Measurements from ENCODE around the gene RTEL1. TPM values are rescaled to one million over a fixed set of nuclear protein-coding genes. Genes with fewer than 3 reads are reported as not detected.

The RTEL1 gene
- total and polyA plus RNA-seq, 9 of the 15 experiments (the other 6 are each of a cell fraction or from before 2014, with no cell fraction given): 0.36 to 61.0 (median 17.9) TPM

DNA sequence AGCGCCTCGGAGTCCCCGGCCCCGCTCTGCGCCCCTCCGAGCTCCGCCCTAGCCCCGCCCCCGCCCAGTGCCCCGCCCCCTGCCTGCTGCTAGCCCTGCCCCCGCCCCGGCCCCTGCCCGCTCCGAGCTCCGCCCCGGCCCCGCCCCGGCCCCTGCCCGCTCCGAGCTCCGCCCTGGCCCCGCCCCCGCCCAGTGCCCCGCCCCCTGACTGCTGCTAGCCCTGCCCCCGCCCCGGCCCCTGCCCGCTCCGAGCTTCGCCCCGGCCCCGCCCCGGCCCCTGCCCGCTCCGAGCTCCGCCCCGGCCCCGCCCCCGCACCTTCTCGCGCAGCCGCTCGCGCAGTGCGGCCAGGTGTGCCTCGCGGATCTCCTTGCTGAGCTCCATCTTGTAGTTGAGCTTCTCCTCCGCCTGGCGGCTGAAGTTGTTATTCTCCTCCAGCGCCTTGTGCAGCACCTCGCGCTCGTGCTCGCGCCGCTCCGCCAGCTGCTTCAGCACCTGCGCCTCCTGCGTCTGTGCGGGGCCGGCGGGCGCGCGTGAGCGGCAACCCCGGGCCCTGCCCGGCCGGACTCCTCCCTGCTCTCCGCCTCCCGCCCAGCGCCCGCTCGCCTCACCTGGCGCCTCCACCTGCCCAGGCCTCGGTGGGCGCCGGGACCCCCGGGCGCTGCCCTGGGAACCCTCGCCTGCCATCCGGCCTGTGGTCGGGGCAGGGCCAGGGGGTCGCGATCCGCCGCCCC is 16.2 kb upstream of the RTEL1 start (continued):
- TF ChIP-seq CTBP1 (IDR thresholded peaks at IDR 0.05; ENCODE audit: borderline replicate concordance) (peak; percentile 95), C11orf30 (IDR thresholded peaks at IDR 0.05; ENCODE audit: low read depth) (no peak), THRAP3 (IDR thresholded peaks at IDR 0.05; ENCODE audit: borderline replicate concordance) (no peak), ZNF41 (CRISPR knock-in tag; conservative IDR thresholded peaks at IDR 0.05) (no peak), ELF1 (tag; IDR thresholded peaks at IDR 0.05) (no peak), ZNF699 (CRISPR knock-in tag; IDR thresholded peaks at IDR 0.05; ENCODE audit: insufficient replicate concordance) (no peak), NFYB (IDR thresholded peaks at IDR 0.05; ENCODE audit: extremely low read depth, insufficient read length) (no peak), MYBL2 (IDR thresholded peaks at IDR 0.05; ENCODE audit: low read depth) (no peak), MYBL2 (CRISPR knock-in tag; IDR thresholded peaks at IDR 0.05; ENCODE audit: borderline replicate concordance) (no peak), SRF (CRISPR knock-in tag; IDR thresholded peaks at IDR 0.05) (no peak), TFAM (CRISPR knock-in tag; conservative IDR thresholded peaks at IDR 0.05) (no peak), NFXL1 (CRISPR knock-in tag; IDR thresholded peaks at IDR 0.05) (no peak), TBP (optimal IDR thresholded peaks at IDR 0.05; ENCODE audit: low read depth, low read length) (no peak), RCOR1 (IDR thresholded peaks at IDR 0.05; ENCODE audit: borderline replicate concordance in 1 of 2, low read depth in 2 of 2, low read length in 2 of 2) (peak in 1 of 2 experiments; percentile 42; a peak in 1 of 4 replicates), ZNF3 (CRISPR knock-in tag; IDR thresholded peaks at IDR 0.05) (no peak)
- TF ChIP-seq, protein P1, sequence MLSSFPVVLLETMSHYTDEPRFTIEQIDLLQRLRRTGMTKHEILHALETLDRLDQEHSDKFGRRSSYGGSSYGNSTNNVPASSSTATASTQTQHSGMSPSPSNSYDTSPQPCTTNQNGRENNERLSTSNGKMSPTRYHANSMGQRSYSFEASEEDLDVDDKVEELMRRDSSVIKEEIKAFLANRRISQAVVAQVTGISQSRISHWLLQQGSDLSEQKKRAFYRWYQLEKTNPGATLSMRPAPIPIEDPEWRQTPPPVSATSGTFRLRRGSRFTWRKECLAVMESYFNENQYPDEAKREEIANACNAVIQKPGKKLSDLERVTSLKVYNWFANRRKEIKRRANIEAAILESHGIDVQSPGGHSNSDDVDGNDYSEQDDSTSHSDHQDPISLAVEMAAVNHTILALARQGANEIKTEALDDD (IDR thresholded peaks at IDR 0.05): no peak
- TF ChIP-seq, protein P2, sequence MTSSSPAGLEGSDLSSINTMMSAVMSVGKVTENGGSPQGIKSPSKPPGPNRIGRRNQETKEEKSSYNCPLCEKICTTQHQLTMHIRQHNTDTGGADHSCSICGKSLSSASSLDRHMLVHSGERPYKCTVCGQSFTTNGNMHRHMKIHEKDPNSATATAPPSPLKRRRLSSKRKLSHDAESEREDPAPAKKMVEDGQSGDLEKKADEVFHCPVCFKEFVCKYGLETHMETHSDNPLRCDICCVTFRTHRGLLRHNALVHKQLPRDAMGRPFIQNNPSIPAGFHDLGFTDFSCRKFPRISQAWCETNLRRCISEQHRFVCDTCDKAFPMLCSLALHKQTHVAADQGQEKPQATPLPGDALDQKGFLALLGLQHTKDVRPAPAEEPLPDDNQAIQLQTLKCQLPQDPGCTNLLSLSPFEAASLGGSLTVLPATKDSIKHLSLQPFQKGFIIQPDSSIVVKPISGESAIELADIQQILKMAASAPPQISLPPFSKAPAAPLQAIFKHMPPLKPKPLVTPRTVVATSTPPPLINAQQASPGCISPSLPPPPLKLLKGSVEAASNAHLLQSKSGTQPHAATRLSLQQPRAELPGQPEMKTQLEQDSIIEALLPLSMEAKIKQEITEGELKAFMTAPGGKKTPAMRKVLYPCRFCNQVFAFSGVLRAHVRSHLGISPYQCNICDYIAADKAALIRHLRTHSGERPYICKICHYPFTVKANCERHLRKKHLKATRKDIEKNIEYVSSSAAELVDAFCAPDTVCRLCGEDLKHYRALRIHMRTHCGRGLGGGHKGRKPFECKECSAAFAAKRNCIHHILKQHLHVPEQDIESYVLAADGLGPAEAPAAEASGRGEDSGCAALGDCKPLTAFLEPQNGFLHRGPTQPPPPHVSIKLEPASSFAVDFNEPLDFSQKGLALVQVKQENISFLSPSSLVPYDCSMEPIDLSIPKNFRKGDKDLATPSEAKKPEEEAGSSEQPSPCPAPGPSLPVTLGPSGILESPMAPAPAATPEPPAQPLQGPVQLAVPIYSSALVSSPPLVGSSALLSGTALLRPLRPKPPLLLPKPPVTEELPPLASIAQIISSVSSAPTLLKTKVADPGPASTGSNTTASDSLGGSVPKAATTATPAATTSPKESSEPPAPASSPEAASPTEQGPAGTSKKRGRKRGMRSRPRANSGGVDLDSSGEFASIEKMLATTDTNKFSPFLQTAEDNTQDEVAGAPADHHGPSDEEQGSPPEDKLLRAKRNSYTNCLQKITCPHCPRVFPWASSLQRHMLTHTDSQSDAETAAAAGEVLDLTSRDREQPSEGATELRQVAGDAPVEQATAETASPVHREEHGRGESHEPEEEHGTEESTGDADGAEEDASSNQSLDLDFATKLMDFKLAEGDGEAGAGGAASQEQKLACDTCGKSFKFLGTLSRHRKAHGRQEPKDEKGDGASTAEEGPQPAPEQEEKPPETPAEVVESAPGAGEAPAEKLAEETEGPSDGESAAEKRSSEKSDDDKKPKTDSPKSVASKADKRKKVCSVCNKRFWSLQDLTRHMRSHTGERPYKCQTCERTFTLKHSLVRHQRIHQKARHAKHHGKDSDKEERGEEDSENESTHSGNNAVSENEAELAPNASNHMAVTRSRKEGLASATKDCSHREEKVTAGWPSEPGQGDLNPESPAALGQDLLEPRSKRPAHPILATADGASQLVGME (CRISPR knock-in tag; IDR thresholded peaks at IDR 0.05): no peak
- TF ChIP-seq, protein P3, sequence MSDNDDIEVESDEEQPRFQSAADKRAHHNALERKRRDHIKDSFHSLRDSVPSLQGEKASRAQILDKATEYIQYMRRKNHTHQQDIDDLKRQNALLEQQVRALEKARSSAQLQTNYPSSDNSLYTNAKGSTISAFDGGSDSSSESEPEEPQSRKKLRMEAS (CRISPR knock-in tag; IDR thresholded peaks at IDR 0.05): peak; percentile 95
